Naive thymus-derived CD4-positive, alpha-beta T cell (primary cell): ENCODE data around the gene B4GALNT3. TPM values are rescaled to one million over a fixed set of nuclear protein-coding genes. Genes with fewer than 3 reads are reported as not detected.

Source experiments
- ATAC-seq: fragments of 150-1000 bp; cut with Tn5 transposase; 2 replicates; pipeline ENCODE4 v1.10.0; 2021; ENCODE audit warnings: mild to moderate bottlenecking, moderate library complexity
- CTCF ChIA-PET: fragments of 350-600 bp; sonication (Branson Sonifier 250); formaldehyde crosslinking; loops from one replicate; lab custom pipeline; 2021; ENCODE audit warnings: antibody characterized with exemption; lab: Charles Lee
- POLR2A ChIA-PET: fragments of 350-600 bp; sonication (Branson Sonifier 250); formaldehyde crosslinking; loops from one replicate; lab custom pipeline; 2021; ENCODE audit warnings: antibody characterized with exemption, inconsistent platforms; lab: Charles Lee
- DNase-seq, 9 donors: peaks; one replicate each; pipeline versions ENCODE4 v3.0.0 to v3.0.0-alpha.2; 2020 to 2022; ENCODE audit warnings: mixed read lengths in 1 of 9
- H3K27ac ChIP-seq: one replicate; pipeline ENCODE4 v1.7.0; 2013; ENCODE audit warnings: mild to moderate bottlenecking, low read depth, low read length, moderate library complexity
- H3K27me3 ChIP-seq, 2 donors: one replicate each; pipeline ENCODE4 v1.7.0; 2013; ENCODE audit warnings: low read length in 2 of 2, mild to moderate bottlenecking in 2 of 2, moderate library complexity in 2 of 2; ENCODE audit not compliant: control insufficient read depth in 2 of 2, insufficient read depth in 2 of 2
- H3K36me3 ChIP-seq, 3 experiments: 1 replicate in 2 of 3; 2 replicates in 1 of 3; pipeline ENCODE4 v1.7.0; 2013; ENCODE audit warnings: low read length in 3 of 3, mild to moderate bottlenecking in 3 of 3, moderate library complexity in 1 of 3; ENCODE audit not compliant: insufficient read depth in 3 of 3, control insufficient read depth in 2 of 3
- H3K4me1 ChIP-seq, 2 donors: one replicate each; pipeline ENCODE4 v1.7.0; 2013; ENCODE audit warnings: low read length in 2 of 2, mild to moderate bottlenecking in 2 of 2, moderate library complexity in 1 of 2; ENCODE audit not compliant: control insufficient read depth in 2 of 2, insufficient read depth in 2 of 2
- H3K4me3 ChIP-seq: 2 replicates; pipeline ENCODE4 v1.7.0; 2013; ENCODE audit warnings: mild to moderate bottlenecking, low read length
- H3K9me3 ChIP-seq, 3 experiments: 1 replicate in 2 of 3; 2 replicates in 1 of 3; pipeline ENCODE4 v1.7.0; 2013; ENCODE audit warnings: low read length in 3 of 3; ENCODE audit not compliant: control insufficient read depth in 2 of 3
- H3K27ac Mint-ChIP-seq, 9 donors: one replicate each; pipeline ENCODE4 v1.8.0; 2020 to 2022; ENCODE audit warnings: mixed read lengths in 9 of 9, mild to moderate bottlenecking in 8 of 9, moderate library complexity in 5 of 9, inconsistent platforms in 2 of 9
- H3K27me3 Mint-ChIP-seq, 5 donors: one replicate each; pipeline ENCODE4 v1.8.0; 2021 to 2022; ENCODE audit warnings: mixed read lengths in 5 of 5, mild to moderate bottlenecking in 1 of 5
- H3K36me3 Mint-ChIP-seq, 5 donors: one replicate each; pipeline ENCODE4 v1.8.0; 2020 to 2022; ENCODE audit warnings: mixed read lengths in 5 of 5, mild to moderate bottlenecking in 3 of 5, inconsistent platforms in 1 of 5
- H3K4me1 Mint-ChIP-seq, 7 donors: one replicate each; pipeline ENCODE4 v1.8.0; 2020 to 2022; ENCODE audit warnings: mixed read lengths in 7 of 7, mild to moderate bottlenecking in 3 of 7, inconsistent platforms in 1 of 7
- H3K4me3 Mint-ChIP-seq, 10 donors: one replicate each; pipeline ENCODE4 v1.8.0; 2020 to 2022; ENCODE audit warnings: mild to moderate bottlenecking in 10 of 10, mixed read lengths in 10 of 10, moderate library complexity in 6 of 10, inconsistent platforms in 2 of 10
- H3K9me3 Mint-ChIP-seq, 11 donors: one replicate each; pipeline ENCODE4 v1.8.0; 2020 to 2022; ENCODE audit warnings: mixed read lengths in 11 of 11, mild to moderate bottlenecking in 4 of 11, inconsistent platforms in 1 of 11, moderate library complexity in 1 of 11
- intact Hi-C, 2 donors: fragments of 100-400 bp; cut with micrococcal nuclease; formaldehyde crosslinking; loops; one replicate each; pipeline ENCODE4 v1.15.1; 2023
- polyA plus RNA-seq, 2 donors: library from polyadenylated mRNA; unstranded; fragments of 300-500 nt; fragmentation: Illumina TruSeq; gene quantifications; one replicate each; pipeline ENCODE4 v1.2.3, GENCODE V29; 2021
- total RNA-seq, 6 experiments: library from RNA in 5 of 6; stranded (reverse) in 5 of 6; gene quantifications; 1 replicate in 5 of 6; 2 replicates in 1 of 6; pipeline ENCODE4 v1.2.3 and lab custom pipeline; 2021 to 2026

The B4GALNT3 gene
- total and polyA plus RNA-seq, 7 experiments from 2014 or later, result 0.21 to 12.2 (median 1.3) TPM

- CTCF ChIA-PET, result interaction anchor here (4.5 kb wide), 1 partner anchor 178 kb away, joined by 38 read pairs; the partner anchor contains the start of gene WNK1
- DNase-seq, result no peak
- H3K4me3 Mint-ChIP-seq, result peak overlapping the region in 1 of 10 donors; percentile 61
- H3K4me1 Mint-ChIP-seq, result peaks cover 15 to 48% (median 36%) of the 10 kb centered on the region in 7 donors
- Histone ChIP-seq H3K4me3 (no peak overlapping the region), H3K9me3 (no peaks in the 10 kb centered on the region), H3K36me3 (no peaks in the 10 kb centered on the region), H3K27ac (no peak overlapping the region), H3K4me1 (peaks cover 19 to 36% of the 10 kb centered on the region in 2 donors), H3K27me3 (no peaks in the 10 kb centered on the region)
- peaks cover 0 to 7% (median 0%) of the 10 kb centered on the region in 11 donors for H3K9me3 Mint-ChIP-seq
- H3K36me3 Mint-ChIP-seq, result peaks cover 0 to 10% (median 0%) of the 10 kb centered on the region in 5 donors
- ATAC-seq, result no peak
- POLR2A ChIA-PET, result interaction anchor here (0.6 to 1.5 kb wide), 2 partner anchors 224 to 239 kb away, joined by 3 read pairs; no protein-coding TSS in a partner anchor
- intact Hi-C loops, result loop anchor here in 1 of 2 donors (10.0 kb wide), 1 partner anchor 522 kb away; no protein-coding TSS in a partner anchor
- no peak overlapping the region for H3K27ac Mint-ChIP-seq
- H3K27me3 Mint-ChIP-seq, result no peaks in the 10 kb centered on the region
Observed at GRCh38 chr12:573232-573631, 113.5 kb downstream of the B4GALNT3 start.

DNA sequence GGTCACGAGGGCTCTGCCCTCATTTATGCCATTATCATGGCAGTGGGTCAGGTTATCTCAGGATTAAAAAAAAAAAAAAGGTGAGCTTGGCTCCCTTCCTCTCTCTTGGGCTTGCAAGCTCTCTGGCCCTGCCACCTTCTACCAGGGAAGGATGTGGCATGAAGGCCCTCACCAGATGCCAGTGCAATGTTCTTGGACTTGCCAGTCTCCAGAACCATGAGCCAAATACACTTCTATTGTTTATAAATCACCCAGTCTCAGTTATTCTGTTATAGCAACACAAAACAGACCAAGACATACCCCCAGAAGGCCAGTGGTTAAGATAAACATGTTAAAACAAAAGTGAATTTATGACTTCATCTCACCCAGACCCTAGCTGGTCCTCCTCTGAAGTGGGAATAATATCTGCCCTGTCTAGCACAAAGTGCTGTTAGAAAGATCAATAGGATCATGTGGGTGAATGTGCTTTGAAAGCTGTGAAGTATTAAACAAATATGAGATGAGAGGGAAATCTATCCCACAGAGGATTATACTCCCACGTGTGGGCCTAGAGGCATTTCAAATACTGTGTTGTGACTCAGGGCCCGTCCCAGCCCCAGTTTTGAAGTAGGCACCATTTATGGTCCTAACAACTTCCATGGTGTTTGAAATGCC is 114.9 kb downstream of the B4GALNT3 start:
- Mint-ChIP-seq H3K36me3 (peaks cover 0 to 10% (median 0%) of the 10 kb centered on the region in 5 donors), H3K4me3 (no peak overlapping the region), H3K27ac (peak overlapping the region in 3 of 9 donors; percentile 23 to 85 (median 65)), H3K9me3 (peaks cover 0 to 7% (median 0%) of the 10 kb centered on the region in 11 donors), H3K27me3 (peaks cover 0 to under 1% (median 0%) of the 10 kb centered on the region in 5 donors), H3K4me1 (peaks cover 11 to 40% (median 23%) of the 10 kb centered on the region in 7 donors)
- H3K4me1 ChIP-seq, result peaks cover 15 to 25% of the 10 kb centered on the region in 2 donors
- CTCF ChIA-PET, result interaction anchor here (1.1 to 4.5 kb wide), 7 partner anchors 11 to 378 kb away, joined by 3 to 43 read pairs (median 6); partner anchors contain the start of gene WNK1
- H3K4me3 ChIP-seq, result no peak overlapping the region
- no peaks in the 10 kb centered on the region for H3K27me3 ChIP-seq
- no peak overlapping the region for H3K27ac ChIP-seq
- H3K36me3 ChIP-seq, result no peaks in the 10 kb centered on the region
- ATAC-seq (no peak), DNase-seq (peak in 1 of 9 donors; percentile 4)
- POLR2A ChIA-PET, result interaction anchor here (0.5 to 4.4 kb wide), 3 partner anchors 177 to 279 kb away, joined by 3 to 39 read pairs (median 4); partner anchors contain the start of gene WNK1
- intact Hi-C loops, result loop anchor here (5.0 to 10.0 kb wide), 3 partner anchors 38 to 520 kb away; no protein-coding TSS in a partner anchor
- no peaks in the 10 kb centered on the region for H3K9me3 ChIP-seq

DNA sequence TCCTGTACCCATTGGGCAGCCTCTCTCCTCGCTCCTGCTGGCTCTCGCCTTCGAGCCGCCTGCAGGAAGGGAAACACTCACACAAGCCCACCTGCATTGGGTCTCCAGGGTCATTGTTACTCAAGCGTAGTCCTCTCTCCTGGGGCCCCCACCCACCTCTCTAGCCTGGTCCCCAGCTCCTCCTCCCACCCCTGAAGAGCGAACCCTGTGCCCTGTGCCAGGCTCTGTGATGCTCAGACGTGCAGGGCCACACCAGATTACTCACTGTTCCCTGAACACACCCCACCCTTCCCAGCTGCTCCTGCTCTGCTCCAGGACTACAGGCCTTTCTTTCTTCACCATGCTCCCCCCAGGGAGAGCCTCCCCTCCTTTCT is 115.4 kb downstream of the B4GALNT3 start:
- Mint-ChIP-seq H3K27me3 (peaks cover 0 to 1% (median 0%) of the 10 kb centered on the region in 5 donors), H3K4me1 (peaks cover 8 to 38% (median 19%) of the 10 kb centered on the region in 7 donors), H3K9me3 (peaks cover 0 to 7% (median 0%) of the 10 kb centered on the region in 11 donors), H3K27ac (peak overlapping the region in 3 of 9 donors; percentile 65 to 85 (median 66)), H3K4me3 (peak overlapping the region in 1 of 10 donors; percentile 7), H3K36me3 (peaks cover 0 to 10% (median 0%) of the 10 kb centered on the region in 5 donors)
- POLR2A ChIA-PET, result interaction anchor here (0.6 to 4.4 kb wide), 7 partner anchors 9 to 261 kb away, joined by 3 to 39 read pairs (median 6); partner anchors contain the start of gene WNK1
- Histone ChIP-seq H3K9me3 (no peaks in the 10 kb centered on the region), H3K36me3 (no peaks in the 10 kb centered on the region), H3K4me1 (peaks cover 13 to 22% of the 10 kb centered on the region in 2 donors), H3K27me3 (no peaks in the 10 kb centered on the region), H3K4me3 (no peak overlapping the region), H3K27ac (no peak overlapping the region)
- intact Hi-C loops, result loop anchor here (5.0 to 10.0 kb wide), 3 partner anchors 37 to 520 kb away; no protein-coding TSS in a partner anchor
- DNase-seq (peak in 1 of 9 donors; percentile 23), ATAC-seq (no peak)
- CTCF ChIA-PET, result interaction anchor here (0.6 to 4.5 kb wide), 13 partner anchors 11 to 377 kb away, joined by 3 to 43 read pairs (median 4); partner anchors contain the start of genes RAD52 and WNK1

- ATAC-seq (peak; percentile 99), DNase-seq (peak; percentile 63 to 97 (median 83))
- Histone ChIP-seq H3K4me3 (no peak overlapping the region), H3K9me3 (no peaks in the 10 kb centered on the region), H3K4me1 (peaks cover 11 to 16% of the 10 kb centered on the region in 2 donors), H3K36me3 (no peaks in the 10 kb centered on the region), H3K27ac (no peak overlapping the region), H3K27me3 (no peaks in the 10 kb centered on the region)
- intact Hi-C loops, result loop anchor here (1.0 to 10.0 kb wide), 10 partner anchors 13 to 519 kb away; no protein-coding TSS in a partner anchor
- H3K4me3 Mint-ChIP-seq, result peak overlapping the region; percentile 14 to 70 (median 56)
- H3K27me3 Mint-ChIP-seq, result peaks cover 0 to 1% (median 0%) of the 10 kb centered on the region in 5 donors
- ChIA-PET POLR2A (interaction anchor here (0.5 to 4.4 kb wide), 7 partner anchors 10 to 232 kb away, joined by 3 to 39 read pairs (median 6); partner anchors contain the start of gene WNK1), CTCF (interaction anchor here (0.9 to 4.5 kb wide), 19 partner anchors 8 to 1013 kb away, joined by 3 to 43 read pairs (median 5); partner anchors contain the start of genes RAD52 and WNK1)
- peaks cover 10 to 38% (median 19%) of the 10 kb centered on the region in 7 donors for H3K4me1 Mint-ChIP-seq
- H3K27ac Mint-ChIP-seq, result peak overlapping the region in 7 of 9 donors; percentile 44 to 89 (median 76)
- H3K9me3 Mint-ChIP-seq, result peaks cover 0 to 7% (median 0%) of the 10 kb centered on the region in 11 donors
- H3K36me3 Mint-ChIP-seq, result peaks cover 0 to 13% (median 0%) of the 10 kb centered on the region in 5 donors
Observed at GRCh38 chr12:575948-576614, 116.3 kb downstream of the B4GALNT3 start.

DNA sequence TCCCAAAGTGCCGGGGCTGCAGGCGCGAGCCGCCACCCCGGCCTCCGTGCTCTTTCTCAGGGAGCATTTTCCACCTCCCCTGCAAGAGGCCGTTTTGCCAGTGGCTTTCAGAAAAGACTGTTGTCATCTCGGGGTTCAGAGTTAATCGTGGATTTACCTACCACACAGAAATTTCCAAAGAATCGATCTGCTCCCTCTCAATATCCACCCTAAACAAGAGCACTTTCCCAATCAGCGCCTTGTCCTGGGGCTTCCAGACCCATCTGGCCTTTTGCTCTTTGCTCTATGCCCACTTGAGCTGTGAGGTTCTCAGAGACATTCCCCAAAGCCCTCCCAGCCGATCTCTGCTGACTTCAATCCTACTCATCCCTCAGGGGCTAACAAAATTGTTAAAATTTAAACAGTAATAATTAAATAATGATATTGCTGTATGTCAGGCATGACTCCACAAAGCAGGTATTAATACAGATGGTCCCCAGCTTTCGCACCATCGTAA is 116.9 kb downstream of the B4GALNT3 start:
- H3K4me1 ChIP-seq, result peaks cover 11 to 16% of the 10 kb centered on the region in 2 donors
- peak in 1 of 9 donors; percentile 6 for DNase-seq
- peaks cover 0 to 13% (median 0%) of the 10 kb centered on the region in 5 donors for H3K36me3 Mint-ChIP-seq
- H3K27me3 ChIP-seq, result no peaks in the 10 kb centered on the region
- H3K36me3 ChIP-seq, result no peaks in the 10 kb centered on the region
- no peak overlapping the region for H3K27ac ChIP-seq
- peak overlapping the region in 9 of 10 donors; percentile 14 to 70 (median 49) for H3K4me3 Mint-ChIP-seq
- ATAC-seq, result no peak
- no peak overlapping the region for H3K4me3 ChIP-seq
- H3K4me1 Mint-ChIP-seq, result peaks cover 10 to 38% (median 19%) of the 10 kb centered on the region in 7 donors
- H3K9me3 ChIP-seq, result no peaks in the 10 kb centered on the region
- POLR2A ChIA-PET, result interaction anchor here (0.9 to 4.4 kb wide), 5 partner anchors 13 to 231 kb away, joined by 4 to 39 read pairs (median 7); partner anchors contain the start of gene WNK1
- H3K9me3 Mint-ChIP-seq, result peaks cover 0 to 7% (median 0%) of the 10 kb centered on the region in 11 donors
- H3K27ac Mint-ChIP-seq, result peak overlapping the region in 6 of 9 donors; percentile 23 to 85 (median 66)
- CTCF ChIA-PET, result interaction anchor here (0.6 to 4.5 kb wide), 20 partner anchors 9 to 1012 kb away, joined by 3 to 43 read pairs (median 4); partner anchors contain the start of genes RAD52 and WNK1
- peaks cover 0 to 1% (median 0%) of the 10 kb centered on the region in 5 donors for H3K27me3 Mint-ChIP-seq
- intact Hi-C loops, result loop anchor here (1.0 to 10.0 kb wide), 10 partner anchors 13 to 518 kb away; no protein-coding TSS in a partner anchor
